ENCODE data around the gene JAZF1.

DNA sequence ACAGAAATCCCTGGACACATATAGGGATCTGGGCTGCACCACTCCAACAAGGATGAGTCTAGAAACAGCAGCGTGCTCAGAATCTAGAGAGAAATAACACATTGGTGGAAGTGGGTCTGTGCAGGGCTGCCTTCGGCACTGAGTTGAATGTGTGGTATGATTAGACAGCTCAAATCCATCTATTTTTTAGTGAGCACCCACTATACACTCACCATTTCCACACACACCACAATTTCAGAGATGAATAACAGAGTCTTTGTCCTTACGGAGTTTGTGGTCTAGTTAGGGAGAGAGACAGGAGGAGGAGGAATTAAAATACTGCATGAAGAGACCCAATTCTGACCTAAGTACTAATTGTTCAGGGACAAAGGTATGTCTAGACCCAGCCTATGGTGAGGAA lies 44.2 kb downstream of the JAZF1 start:
- TF ChIP-seq STAT3 (IDR thresholded peaks at IDR 0.05; ENCODE audit: low read depth, low read length) (no peak), POLR2A (IDR thresholded peaks at IDR 0.05; ENCODE audit: low read depth, low read length) (no peak), POLR2AphosphoS5 (IDR thresholded peaks at IDR 0.05; ENCODE audit: low read length) (no peak), ATF2 (IDR thresholded peaks at IDR 0.05; ENCODE audit: low read length) (no peak), EP300 (IDR thresholded peaks at IDR 0.05; ENCODE audit: borderline replicate concordance in 1 of 2, control insufficient read depth in 1 of 2, low read depth in 2 of 2, low read length in 2 of 2) (no peak), TCF7 (IDR thresholded peaks at IDR 0.05; ENCODE audit: borderline replicate concordance) (no peak), SRF (IDR thresholded peaks at IDR 0.05; ENCODE audit: low read depth in 2 of 2, low read length in 2 of 2) (no peak), CHD2 (IDR thresholded peaks at IDR 0.05; ENCODE audit: borderline replicate concordance, low read depth, low read length) (no peak), RAD21 (IDR thresholded peaks at IDR 0.05; ENCODE audit: insufficient read depth, low read depth, low read length) (no peak), EZH2 (IDR thresholded peaks at IDR 0.05; ENCODE audit: borderline replicate concordance, control insufficient read depth, low read depth, low read length) (no peak), SIX5 (IDR thresholded peaks at IDR 0.05; ENCODE audit: low read depth, low read length, severe bottlenecking) (no peak), RCOR1 (conservative IDR thresholded peaks at IDR 0.05; ENCODE audit: low read depth, low read length) (no peak), IKZF2 (IDR thresholded peaks at IDR 0.05) (no peak)
- TF ChIP-seq, protein P1, sequence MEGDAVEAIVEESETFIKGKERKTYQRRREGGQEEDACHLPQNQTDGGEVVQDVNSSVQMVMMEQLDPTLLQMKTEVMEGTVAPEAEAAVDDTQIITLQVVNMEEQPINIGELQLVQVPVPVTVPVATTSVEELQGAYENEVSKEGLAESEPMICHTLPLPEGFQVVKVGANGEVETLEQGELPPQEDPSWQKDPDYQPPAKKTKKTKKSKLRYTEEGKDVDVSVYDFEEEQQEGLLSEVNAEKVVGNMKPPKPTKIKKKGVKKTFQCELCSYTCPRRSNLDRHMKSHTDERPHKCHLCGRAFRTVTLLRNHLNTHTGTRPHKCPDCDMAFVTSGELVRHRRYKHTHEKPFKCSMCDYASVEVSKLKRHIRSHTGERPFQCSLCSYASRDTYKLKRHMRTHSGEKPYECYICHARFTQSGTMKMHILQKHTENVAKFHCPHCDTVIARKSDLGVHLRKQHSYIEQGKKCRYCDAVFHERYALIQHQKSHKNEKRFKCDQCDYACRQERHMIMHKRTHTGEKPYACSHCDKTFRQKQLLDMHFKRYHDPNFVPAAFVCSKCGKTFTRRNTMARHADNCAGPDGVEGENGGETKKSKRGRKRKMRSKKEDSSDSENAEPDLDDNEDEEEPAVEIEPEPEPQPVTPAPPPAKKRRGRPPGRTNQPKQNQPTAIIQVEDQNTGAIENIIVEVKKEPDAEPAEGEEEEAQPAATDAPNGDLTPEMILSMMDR (IDR thresholded peaks at IDR 0.05 in 2 of 3, conservative IDR thresholded peaks at IDR 0.05 in 1 of 3; ENCODE audit: control insufficient read depth in 2 of 3, extremely low read depth in 1 of 3, insufficient read depth in 1 of 3, low read depth in 3 of 3, low read length in 3 of 3), result no peak
